Activated B cell treated with CpG ODN at 0.5 μM for 24 hours (primary cell): ENCODE measurements around the gene NUBP1. TPM values are rescaled to one million over a fixed set of nuclear protein-coding genes. Genes with fewer than 3 reads are reported as not detected.
A peak's percentile ranks its signal among the peaks of the same experiment; 100 is the strongest.
"Not testable (repeated sequence)": the region's sequence is repeated elsewhere in the genome, so short reads cannot be mapped to it uniquely, and the experiment has no call there.

Experiments used
- ATAC-seq: fragments of 200-7000 bp; cut with Tn5 transposase; one replicate; pipeline ENCODE4 v1.10.0; 2021; ENCODE audit warnings: low read depth, mild to moderate bottlenecking, moderate library complexity
- CTCF ChIA-PET: fragments of 350-600 bp; sonication (Branson Sonifier 250); formaldehyde crosslinking; loops from one replicate; lab custom pipeline; 2021; ENCODE audit warnings: antibody characterized with exemption; lab: Charles Lee
- POLR2A ChIA-PET: fragments of 350-600 bp; sonication (Branson Sonifier 250); formaldehyde crosslinking; loops from one replicate; lab custom pipeline; 2021; ENCODE audit warnings: antibody characterized with exemption; lab: Charles Lee
- DNase-seq: peaks from one replicate; pipeline ENCODE4 v3.0.0; 2022
- H3K27ac Mint-ChIP-seq: one replicate; pipeline ENCODE4 v1.8.0; 2020; ENCODE audit warnings: mixed read lengths
- H3K27me3 Mint-ChIP-seq: one replicate; pipeline ENCODE4 v1.8.0; 2021; ENCODE audit warnings: mixed read lengths
- H3K36me3 Mint-ChIP-seq: one replicate; pipeline ENCODE4 v1.8.0; 2021; ENCODE audit warnings: low read depth, mixed read lengths
- H3K4me1 Mint-ChIP-seq: one replicate; pipeline ENCODE4 v1.8.0; 2021; ENCODE audit warnings: mixed read lengths
- H3K4me3 Mint-ChIP-seq: one replicate; pipeline ENCODE4 v1.8.0; 2020; ENCODE audit warnings: mild to moderate bottlenecking, mixed read lengths
- H3K9me3 Mint-ChIP-seq: one replicate; pipeline ENCODE4 v1.8.0; 2020; ENCODE audit warnings: mixed read lengths
- intact Hi-C: fragments of 100-400 bp; cut with micrococcal nuclease; formaldehyde crosslinking; loops from one replicate; pipeline ENCODE4 v1.15.1; 2024
- total RNA-seq: library from RNA; stranded (reverse); gene quantifications from 2 replicates; pipeline ENCODE4 v1.2.3, GENCODE V29; 2022
- TF ChIP-seq, protein P1 (sequence below): fragments of 200-600 bp; IDR thresholded peaks from one replicate; pipeline ENCODE4 v1.8.0; 2022; ENCODE audit warnings: antibody characterized with exemption, mild to moderate bottlenecking

NUBP1 gene
- total RNA-seq, 1 donor from 2014 or later, result 74.1 TPM

DNA sequence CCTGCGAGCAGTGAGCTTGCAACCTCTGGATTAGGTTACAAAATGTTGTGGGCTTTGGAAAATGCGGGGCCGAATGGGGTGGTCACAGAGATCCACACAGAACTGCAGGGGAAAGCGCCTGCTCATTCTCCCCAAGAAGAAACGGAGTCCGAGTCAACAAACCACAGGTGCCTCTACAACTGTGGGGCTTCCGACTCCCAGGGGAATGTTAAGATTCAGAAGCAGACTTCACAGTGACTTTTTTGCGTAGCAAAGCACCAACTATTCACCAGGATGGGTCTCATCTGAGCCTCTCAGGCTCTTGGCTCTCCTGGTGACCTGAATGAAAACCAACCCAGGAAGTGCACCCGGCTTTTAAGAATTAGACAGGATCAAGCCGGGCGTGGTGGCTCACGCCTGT lies 33.7 kb downstream of the NUBP1 start:
- Mint-ChIP-seq H3K27me3 (no peaks in the 10 kb centered on the region), H3K36me3 (peaks cover 2% of the 10 kb centered on the region), H3K4me1 (peaks cover 49% of the 10 kb centered on the region), H3K9me3 (no peaks in the 10 kb centered on the region), H3K27ac (no peak overlapping the region), H3K4me3 (no peak overlapping the region)
- ChIA-PET POLR2A (no interaction called here), CTCF (no interaction called here)
- no peak for ATAC-seq
- TF ChIP-seq, protein P1, sequence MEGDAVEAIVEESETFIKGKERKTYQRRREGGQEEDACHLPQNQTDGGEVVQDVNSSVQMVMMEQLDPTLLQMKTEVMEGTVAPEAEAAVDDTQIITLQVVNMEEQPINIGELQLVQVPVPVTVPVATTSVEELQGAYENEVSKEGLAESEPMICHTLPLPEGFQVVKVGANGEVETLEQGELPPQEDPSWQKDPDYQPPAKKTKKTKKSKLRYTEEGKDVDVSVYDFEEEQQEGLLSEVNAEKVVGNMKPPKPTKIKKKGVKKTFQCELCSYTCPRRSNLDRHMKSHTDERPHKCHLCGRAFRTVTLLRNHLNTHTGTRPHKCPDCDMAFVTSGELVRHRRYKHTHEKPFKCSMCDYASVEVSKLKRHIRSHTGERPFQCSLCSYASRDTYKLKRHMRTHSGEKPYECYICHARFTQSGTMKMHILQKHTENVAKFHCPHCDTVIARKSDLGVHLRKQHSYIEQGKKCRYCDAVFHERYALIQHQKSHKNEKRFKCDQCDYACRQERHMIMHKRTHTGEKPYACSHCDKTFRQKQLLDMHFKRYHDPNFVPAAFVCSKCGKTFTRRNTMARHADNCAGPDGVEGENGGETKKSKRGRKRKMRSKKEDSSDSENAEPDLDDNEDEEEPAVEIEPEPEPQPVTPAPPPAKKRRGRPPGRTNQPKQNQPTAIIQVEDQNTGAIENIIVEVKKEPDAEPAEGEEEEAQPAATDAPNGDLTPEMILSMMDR, result no peak
- intact Hi-C loops, result no loop called here
- no peak for DNase-seq

DNA sequence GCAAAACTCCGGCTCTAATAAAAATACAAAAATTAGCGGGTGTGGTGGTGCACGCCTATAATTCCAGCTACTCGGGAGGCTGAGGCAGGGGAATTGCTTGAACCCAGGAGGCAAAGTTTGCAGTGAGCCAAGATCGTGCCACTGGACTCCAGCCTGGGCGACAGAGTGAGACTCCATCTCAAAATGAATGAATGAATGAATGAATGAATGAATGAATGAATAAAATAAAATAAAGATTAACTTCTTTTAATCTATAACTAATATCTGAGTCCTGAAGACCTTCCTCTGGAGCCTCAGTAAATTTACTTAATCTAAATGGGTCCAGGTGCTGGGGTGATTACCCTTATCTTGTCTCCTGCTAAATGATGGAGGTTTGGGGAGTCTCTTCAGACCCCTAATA lies 36.3 kb downstream of the NUBP1 start:
- H3K36me3 Mint-ChIP-seq, H3K27ac Mint-ChIP-seq, intact Hi-C loops, POLR2A ChIA-PET, H3K9me3 Mint-ChIP-seq, H3K27me3 Mint-ChIP-seq, ATAC-seq, H3K4me3 Mint-ChIP-seq, CTCF ChIA-PET, DNase-seq: not testable (repeated sequence)
- peaks cover 36% of the 10 kb centered on the region for H3K4me1 Mint-ChIP-seq

DNA sequence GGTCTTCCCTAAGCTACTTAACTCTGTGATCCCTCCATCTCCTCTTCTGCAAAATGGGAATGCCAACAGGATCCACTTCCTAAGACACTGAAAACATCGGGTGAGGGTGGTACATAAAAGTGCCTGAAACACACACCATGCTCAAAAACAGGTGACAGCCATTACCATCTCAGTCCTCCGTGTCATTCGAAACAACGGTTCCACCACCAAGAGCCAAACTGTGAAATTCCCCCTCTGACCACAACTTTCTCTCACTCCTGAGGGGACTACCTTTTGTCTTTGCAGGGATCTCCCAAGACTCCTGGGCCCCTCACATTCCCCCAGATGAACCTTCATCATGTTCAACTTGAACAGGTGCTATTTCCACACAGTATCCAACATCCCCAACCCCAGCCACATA lies 37.0 kb downstream of the NUBP1 start:
- Mint-ChIP-seq H3K4me3 (no peak overlapping the region), H3K4me1 (peaks cover 29% of the 10 kb centered on the region), H3K27ac (no peak overlapping the region), H3K9me3 (no peaks in the 10 kb centered on the region), H3K36me3 (no peaks in the 10 kb centered on the region), H3K27me3 (no peaks in the 10 kb centered on the region)
- TF ChIP-seq, protein P1, result no peak
- CTCF ChIA-PET, result no interaction called here
- intact Hi-C loops, result no loop called here
- ATAC-seq, result no peak
- POLR2A ChIA-PET, result no interaction called here
- no peak for DNase-seq

DNA sequence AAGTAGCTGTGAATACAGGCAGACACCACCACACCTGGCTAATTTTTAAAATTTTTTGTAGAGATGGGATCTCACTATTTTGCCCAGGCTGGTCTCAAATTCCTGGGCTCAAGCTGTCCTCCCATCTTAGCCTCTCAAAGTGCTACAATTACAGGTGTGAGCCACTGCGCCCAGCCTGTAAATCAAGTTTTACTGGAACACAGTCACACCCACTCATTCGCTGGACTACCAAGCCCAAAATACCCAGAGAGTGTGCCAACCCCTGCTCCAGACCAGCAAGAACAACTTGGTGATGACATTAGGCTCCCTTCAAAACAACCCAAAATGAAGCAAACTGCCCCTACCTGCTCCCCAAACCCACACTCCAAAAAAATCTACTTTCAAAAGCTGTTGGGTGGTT lies 39.0 kb downstream of the NUBP1 start:
- ChIA-PET CTCF (no interaction called here), POLR2A (interaction anchor here (0.5 kb wide), 1 partner anchor 513 kb away, joined by 3 read pairs; no protein-coding TSS in a partner anchor)

DNA sequence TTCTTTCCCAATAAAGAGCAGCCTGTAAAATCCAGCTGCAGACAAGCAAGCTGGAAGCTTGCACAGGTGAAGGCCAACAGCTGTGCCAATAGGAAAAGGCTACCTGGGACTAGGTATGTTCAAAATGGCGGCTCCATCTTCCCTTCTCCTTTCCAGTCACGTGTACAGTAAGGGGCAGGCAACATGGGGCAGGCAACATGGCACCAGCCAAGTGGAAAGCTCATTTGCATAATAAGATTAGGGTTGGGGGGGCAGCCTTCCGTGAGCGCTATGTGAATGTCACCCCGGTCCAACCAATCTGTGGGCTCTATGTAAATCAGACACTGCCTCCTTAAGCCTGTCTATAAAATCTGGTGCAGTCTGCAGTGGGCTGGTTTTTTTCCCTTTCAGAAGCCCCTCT lies 43.7 kb downstream of the NUBP1 start:
- H3K36me3 Mint-ChIP-seq, result no peaks in the 10 kb centered on the region
- H3K4me1 Mint-ChIP-seq, result peaks cover 52% of the 10 kb centered on the region
- intact Hi-C loops, result loop anchor here (5.0 kb wide), 1 partner anchor 35 kb away; no protein-coding TSS in a partner anchor

More for the DNA sequence above, 39.0 kb downstream of the NUBP1 start:
- Mint-ChIP-seq H3K9me3 (no peaks in the 10 kb centered on the region), H3K27ac (no peak overlapping the region), H3K36me3 (no peaks in the 10 kb centered on the region), H3K27me3 (no peaks in the 10 kb centered on the region), H3K4me1 (peaks cover 30% of the 10 kb centered on the region), H3K4me3 (no peak overlapping the region)
- no peak for DNase-seq
- intact Hi-C loops, result no loop called here
- ATAC-seq, result no peak
- TF ChIP-seq, protein P1, result no peak

DNA sequence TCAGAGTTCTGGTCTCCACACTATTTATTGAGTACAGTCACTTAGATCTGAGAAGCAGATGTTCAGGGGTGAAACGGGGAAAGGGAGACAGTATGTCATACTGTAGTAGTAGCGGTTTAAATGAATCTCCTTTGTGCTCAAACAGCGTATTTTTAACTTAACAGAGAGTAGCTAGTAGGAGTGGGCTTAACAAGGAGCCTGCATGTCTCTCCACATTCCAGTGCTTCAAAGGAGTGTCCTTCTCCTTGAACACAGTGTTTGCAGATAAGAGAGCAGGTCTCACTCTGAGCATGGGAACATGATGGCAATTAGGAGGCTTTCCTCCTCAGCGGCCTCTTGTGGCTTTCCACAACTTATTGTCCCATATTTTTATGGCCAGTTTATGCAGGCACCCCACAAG lies 45.0 kb downstream of the NUBP1 start:
- intact Hi-C loops, result loop anchor here (5.0 kb wide), 1 partner anchor 36 kb away; no protein-coding TSS in a partner anchor
- Mint-ChIP-seq H3K4me1 (peaks cover 58% of the 10 kb centered on the region), H3K27ac (peak overlapping the region; percentile 11)
- H3K36me3 Mint-ChIP-seq, H3K9me3 Mint-ChIP-seq, H3K4me3 Mint-ChIP-seq, H3K27me3 Mint-ChIP-seq, ATAC-seq, DNase-seq, CTCF ChIA-PET: not testable (repeated sequence)
- POLR2A ChIA-PET, result interaction anchor here (1.5 kb wide), 1 partner anchor 81 kb away, joined by 4 read pairs; no protein-coding TSS in a partner anchor

More for the DNA sequence above, 43.7 kb downstream of the NUBP1 start:
- no peaks in the 10 kb centered on the region for H3K9me3 Mint-ChIP-seq
- no peak overlapping the region for H3K4me3 Mint-ChIP-seq
- ATAC-seq (peak; percentile 92), DNase-seq (peak; percentile 29)
- no peaks in the 10 kb centered on the region for H3K27me3 Mint-ChIP-seq
- peak overlapping the region; percentile 44 for H3K27ac Mint-ChIP-seq
- CTCF ChIA-PET, result no interaction called here
- TF ChIP-seq, protein P1, result no peak
- POLR2A ChIA-PET, result interaction anchor here (1.3 kb wide), 1 partner anchor 84 kb away, joined by 3 read pairs; no protein-coding TSS in a partner anchor
